Subcutaneous abdominal adipose tissue (tissue), 5 donors: ENCODE measurements around the gene HOXC11.

Experiments
- H3K27ac ChIP-seq: one replicate; pipeline ENCODE4 v1.7.0; 2013; ENCODE audit warnings: low read depth, mild to moderate bottlenecking, inconsistent platforms, low read length, moderate library complexity
- H3K27me3 ChIP-seq, 5 donors: one replicate each; pipeline ENCODE4 v1.7.0; 2013; ENCODE audit warnings: low read length in 5 of 5, inconsistent platforms in 1 of 5; ENCODE audit not compliant: control insufficient read depth in 5 of 5, insufficient read depth in 4 of 5
- H3K36me3 ChIP-seq, 5 donors: one replicate each; pipeline ENCODE4 v1.7.0; 2013; ENCODE audit warnings: low read length in 5 of 5; ENCODE audit not compliant: control insufficient read depth in 5 of 5, insufficient read depth in 5 of 5
- H3K4me1 ChIP-seq, 5 donors: one replicate each; pipeline ENCODE4 v1.7.0; 2013; ENCODE audit warnings: low read length in 5 of 5, mild to moderate bottlenecking in 3 of 5, moderate library complexity in 1 of 5; ENCODE audit not compliant: control insufficient read depth in 5 of 5, insufficient read depth in 5 of 5
- H3K4me3 ChIP-seq, 5 donors: one replicate each; pipeline ENCODE4 v1.7.0; 2013; ENCODE audit warnings: low read length in 5 of 5, low read depth in 1 of 5
- H3K9ac ChIP-seq, 5 donors: one replicate each; pipeline ENCODE4 v1.7.0; 2013; ENCODE audit warnings: low read length in 5 of 5, mild to moderate bottlenecking in 4 of 5, moderate library complexity in 3 of 5
- H3K9me3 ChIP-seq, 5 donors: one replicate each; pipeline ENCODE4 v1.7.0; 2013; ENCODE audit warnings: low read length in 5 of 5; ENCODE audit not compliant: control insufficient read depth in 5 of 5
- donor health status: healthy.
- donor health status: healthy.
- donor health status: healthy.
- donor health status: healthy.
- donor health status: healthy.

The HOXC11 gene

DNA sequence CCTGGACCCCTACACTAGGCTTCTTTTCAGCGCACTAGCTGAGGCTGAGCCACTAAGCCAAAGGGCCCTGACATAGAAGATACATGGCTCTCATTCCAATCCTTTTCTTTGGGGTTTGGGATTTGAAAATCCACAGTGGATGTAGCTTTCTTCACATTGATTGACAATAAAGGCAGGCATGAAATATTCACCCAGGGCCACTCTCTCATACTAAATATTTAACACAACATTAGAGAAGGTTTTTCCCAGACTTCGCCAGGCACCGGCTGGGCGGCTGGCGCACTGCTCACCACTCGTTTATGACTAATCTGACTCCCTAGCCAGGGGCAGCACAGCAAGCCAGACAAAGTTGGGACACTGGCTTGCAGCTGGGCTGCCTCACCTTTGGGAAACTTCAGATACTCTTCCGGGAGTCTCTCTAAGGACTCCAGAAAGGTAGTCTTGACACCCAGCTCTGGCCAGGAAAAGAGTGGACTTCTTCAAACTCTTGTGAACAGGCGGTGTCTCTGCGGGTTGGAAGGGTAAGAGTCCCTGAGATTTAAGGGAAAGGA is 699 bp upstream of the HOXC11 start:
- H3K27ac ChIP-seq, result no peak overlapping the region
- H3K36me3 ChIP-seq, result no peaks in the 10 kb centered on the region
- H3K4me3 ChIP-seq, result no peak overlapping the region
- H3K9ac ChIP-seq, result no peak overlapping the region
- peaks cover 0 to 26% (median 25%) of the 10 kb centered on the region in 5 donors for H3K4me1 ChIP-seq
- peaks cover 0 to 4% (median 0%) of the 10 kb centered on the region in 5 donors for H3K9me3 ChIP-seq
- peaks cover 47 to 92% (median 75%) of the 10 kb centered on the region in 5 donors for H3K27me3 ChIP-seq

DNA sequence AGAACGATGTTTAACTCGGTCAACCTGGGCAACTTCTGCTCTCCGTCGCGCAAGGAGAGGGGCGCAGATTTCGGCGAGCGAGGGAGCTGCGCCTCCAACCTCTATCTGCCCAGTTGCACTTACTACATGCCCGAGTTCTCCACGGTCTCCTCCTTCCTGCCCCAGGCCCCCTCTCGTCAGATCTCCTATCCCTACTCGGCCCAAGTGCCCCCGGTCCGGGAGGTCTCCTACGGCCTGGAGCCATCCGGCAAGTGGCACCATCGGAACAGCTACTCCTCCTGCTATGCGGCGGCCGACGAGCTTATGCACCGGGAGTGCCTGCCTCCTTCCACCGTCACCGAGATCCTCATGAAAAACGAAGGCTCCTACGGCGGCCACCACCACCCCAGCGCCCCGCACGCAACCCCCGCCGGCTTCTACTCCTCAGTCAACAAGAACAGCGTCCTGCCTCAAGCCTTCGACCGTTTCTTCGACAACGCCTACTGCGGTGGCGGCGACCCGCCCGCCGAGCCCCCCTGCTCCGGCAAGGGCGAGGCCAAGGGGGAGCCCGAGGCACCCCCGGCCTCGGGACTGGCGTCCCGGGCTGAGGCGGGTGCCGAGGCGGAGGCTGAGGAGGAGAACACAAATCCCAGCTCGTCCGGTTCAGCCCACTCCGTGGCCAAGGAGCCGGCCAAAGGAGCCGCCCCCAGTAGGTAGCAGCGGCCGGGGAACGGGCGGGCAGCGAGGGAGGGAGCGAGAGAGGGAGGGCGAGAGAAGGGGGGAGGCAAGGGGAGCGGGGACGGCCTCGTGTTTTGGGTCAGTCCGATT is 513 bp downstream of the HOXC11 start:
- Histone ChIP-seq H3K27me3 (peaks cover 52 to 90% (median 73%) of the 10 kb centered on the region in 5 donors), H3K4me3 (peak overlapping the region; percentile 19 to 59 (median 39)), H3K9me3 (peaks cover 0 to 4% (median 0%) of the 10 kb centered on the region in 5 donors), H3K36me3 (no peaks in the 10 kb centered on the region), H3K4me1 (peaks cover 0 to 26% (median 25%) of the 10 kb centered on the region in 5 donors), H3K27ac (no peak overlapping the region), H3K9ac (no peak overlapping the region)

DNA sequence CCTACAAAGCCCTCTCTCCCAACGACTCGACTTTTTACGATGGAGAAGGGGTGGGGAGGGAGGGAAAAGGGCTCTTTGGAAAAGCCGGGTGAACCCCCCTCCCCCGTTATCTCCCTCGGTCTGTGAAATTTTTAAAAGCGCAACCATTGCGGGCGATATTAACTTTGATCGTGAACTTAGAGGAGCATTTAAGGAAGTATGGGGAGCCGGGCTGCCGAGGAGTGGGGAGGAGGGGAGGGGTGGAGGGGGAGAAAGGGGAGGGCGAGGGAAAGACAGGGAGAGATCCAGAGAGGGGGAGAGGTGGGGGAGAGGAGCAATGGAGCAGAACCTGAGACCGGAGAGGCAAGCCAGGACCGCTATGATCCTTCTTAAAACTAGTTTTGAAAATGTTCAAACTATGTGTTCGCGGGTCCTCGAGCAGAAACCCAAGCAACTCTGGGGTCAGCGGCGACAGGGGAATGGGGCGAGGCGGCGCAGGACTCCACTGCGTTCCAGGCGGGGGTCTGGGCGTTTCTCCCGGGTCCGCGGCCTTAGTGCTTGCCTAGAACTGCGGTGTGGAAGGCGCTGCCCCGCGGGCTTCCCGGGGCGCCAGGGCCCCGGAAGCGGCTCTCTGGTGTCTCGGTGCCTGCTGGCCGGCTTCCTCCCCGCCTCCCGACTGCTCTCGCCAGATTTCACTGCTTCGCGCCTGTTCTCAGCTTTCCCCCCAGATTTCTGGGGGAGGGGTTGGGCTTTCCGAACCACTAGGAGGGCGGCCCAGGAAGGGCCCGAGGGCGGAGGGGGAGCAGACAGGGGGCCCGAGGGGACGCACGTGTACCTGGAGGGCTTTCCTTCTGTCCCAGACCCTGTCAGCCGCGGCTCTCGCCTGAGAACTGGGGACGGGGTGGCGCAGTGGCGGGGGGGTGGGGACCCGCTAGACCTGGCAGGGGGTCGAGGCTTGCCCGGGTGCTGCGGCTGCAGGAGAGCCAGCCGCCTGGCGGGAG is 1.4 kb downstream of the HOXC11 start, which contains the start of gene HOTAIR:
HOTAIR (minus strand) TSS at position 871 of the 980 bp plus-strand sequence.
- no peak within 1 kb of the TSS for H3K27ac ChIP-seq
- peaks cover 0 to 4% (median 0%) of the 10 kb centered on the region in 5 donors for H3K9me3 ChIP-seq
- no peaks in the 10 kb centered on the region for H3K36me3 ChIP-seq
- H3K9ac ChIP-seq, result peak within 1 kb of the TSS in 1 of 5 donors; percentile 59
- H3K27me3 ChIP-seq, result peaks cover 46 to 90% (median 71%) of the 10 kb centered on the region in 5 donors
- peak within 1 kb of the TSS; percentile 39 to 66 (median 59) for H3K4me3 ChIP-seq
- peaks cover 0 to 26% (median 25%) of the 10 kb centered on the region in 5 donors for H3K4me1 ChIP-seq

DNA sequence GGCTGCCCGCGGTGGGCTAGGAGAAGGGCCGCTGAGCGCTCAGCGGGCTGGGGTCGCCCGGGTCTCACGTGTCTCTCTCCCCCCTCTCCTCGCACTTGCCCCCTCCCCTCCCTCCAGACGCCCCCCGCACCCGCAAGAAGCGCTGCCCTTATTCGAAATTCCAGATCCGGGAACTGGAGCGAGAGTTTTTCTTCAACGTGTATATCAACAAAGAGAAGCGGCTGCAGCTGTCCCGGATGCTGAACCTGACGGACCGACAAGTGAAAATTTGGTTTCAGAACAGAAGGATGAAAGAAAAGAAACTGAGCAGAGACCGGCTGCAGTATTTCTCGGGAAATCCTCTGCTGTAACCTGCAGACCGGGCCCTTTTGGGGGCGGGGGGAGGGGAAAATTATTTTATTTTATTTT is 2.1 kb downstream of the HOXC11 start:
- H3K9ac ChIP-seq, result no peak overlapping the region
- H3K27me3 ChIP-seq, result peaks cover 39 to 88% (median 70%) of the 10 kb centered on the region in 5 donors
- H3K36me3 ChIP-seq, result no peaks in the 10 kb centered on the region
- no peak overlapping the region for H3K27ac ChIP-seq
- H3K9me3 ChIP-seq, result peaks cover 0 to 4% (median 0%) of the 10 kb centered on the region in 5 donors
- peaks cover 0 to 26% (median 25%) of the 10 kb centered on the region in 5 donors for H3K4me1 ChIP-seq
- H3K4me3 ChIP-seq, result peak overlapping the region in 3 of 5 donors; percentile 39 to 66 (median 60)

DNA sequence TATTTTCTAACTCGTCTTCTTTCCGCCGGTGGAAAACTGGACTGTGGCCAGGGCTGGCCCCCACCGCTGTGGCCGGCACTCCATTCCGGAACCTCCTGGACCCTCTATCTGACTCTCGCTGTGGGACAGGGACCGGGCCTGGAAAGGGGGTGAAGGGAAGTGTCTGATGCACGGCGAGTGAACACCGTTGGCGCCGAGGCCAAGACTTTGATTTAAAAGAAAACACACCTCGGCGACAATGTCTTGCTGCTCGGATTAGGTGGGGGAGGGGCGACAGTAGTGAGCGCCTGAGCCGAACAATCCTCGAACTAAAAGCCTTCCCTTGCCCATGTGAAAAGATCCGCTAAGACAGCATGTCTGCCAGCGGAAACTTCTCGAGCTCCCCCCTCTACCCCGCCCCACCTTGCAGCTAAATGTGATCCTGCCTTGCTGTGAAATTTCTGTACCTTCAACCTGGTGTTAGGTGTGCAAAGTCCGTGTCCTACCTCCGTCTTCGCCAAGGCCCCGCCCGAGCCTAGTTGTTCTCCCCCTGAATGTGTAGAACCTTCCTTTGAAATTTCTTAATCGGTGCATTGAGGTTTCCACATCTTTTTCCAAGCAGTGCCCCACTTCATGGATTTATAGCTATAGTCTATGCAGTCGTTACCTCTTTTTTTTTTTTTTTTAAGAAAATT is 2.7 kb downstream of the HOXC11 start:
- H3K36me3 ChIP-seq, result no peaks in the 10 kb centered on the region
- no peak overlapping the region for H3K9ac ChIP-seq
- peaks cover 0 to 26% (median 25%) of the 10 kb centered on the region in 5 donors for H3K4me1 ChIP-seq
- no peak overlapping the region for H3K27ac ChIP-seq
- H3K4me3 ChIP-seq, result peak overlapping the region in 1 of 5 donors; percentile 66
- H3K9me3 ChIP-seq, result peaks cover 0 to 4% (median 0%) of the 10 kb centered on the region in 5 donors
- H3K27me3 ChIP-seq, result peaks cover 36 to 82% (median 68%) of the 10 kb centered on the region in 5 donors

DNA sequence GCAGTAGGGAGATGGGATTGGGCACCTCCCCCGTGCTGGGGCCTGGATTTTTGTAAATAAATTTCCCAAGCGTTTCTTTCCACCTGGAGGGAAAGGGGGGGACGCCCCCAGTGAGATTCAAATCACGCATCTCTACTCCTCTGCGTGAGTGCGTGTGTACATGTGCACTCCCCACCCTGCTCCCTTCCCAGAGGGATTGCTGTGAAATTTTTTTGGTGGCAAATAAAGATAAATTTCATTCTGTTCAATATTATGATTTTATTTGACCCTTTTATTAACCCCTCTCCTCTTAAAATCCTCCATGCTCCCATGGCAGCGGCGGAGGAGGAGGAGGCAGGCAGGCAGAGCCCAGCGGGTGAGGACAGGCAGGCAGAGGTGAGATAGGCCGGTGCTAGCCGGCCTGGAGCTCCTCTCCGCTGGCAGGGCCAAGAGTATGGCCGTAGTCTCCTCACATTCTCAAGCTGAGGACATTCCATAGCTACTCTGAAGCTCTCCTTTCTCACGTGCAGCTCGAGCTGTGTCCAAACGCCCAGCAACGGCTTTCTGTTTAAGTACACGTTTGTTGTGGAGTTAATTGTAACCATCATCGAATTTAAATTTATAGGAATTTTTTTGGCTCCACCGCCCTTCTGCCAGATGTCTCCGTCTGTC is 3.4 kb downstream of the HOXC11 start:
- Histone ChIP-seq H3K4me1 (peaks cover 0 to 26% (median 25%) of the 10 kb centered on the region in 5 donors), H3K4me3 (no peak overlapping the region), H3K27me3 (peaks cover 34 to 80% (median 61%) of the 10 kb centered on the region in 5 donors), H3K9ac (no peak overlapping the region), H3K36me3 (no peaks in the 10 kb centered on the region), H3K9me3 (peaks cover 0 to 4% (median 0%) of the 10 kb centered on the region in 5 donors), H3K27ac (no peak overlapping the region)

DNA sequence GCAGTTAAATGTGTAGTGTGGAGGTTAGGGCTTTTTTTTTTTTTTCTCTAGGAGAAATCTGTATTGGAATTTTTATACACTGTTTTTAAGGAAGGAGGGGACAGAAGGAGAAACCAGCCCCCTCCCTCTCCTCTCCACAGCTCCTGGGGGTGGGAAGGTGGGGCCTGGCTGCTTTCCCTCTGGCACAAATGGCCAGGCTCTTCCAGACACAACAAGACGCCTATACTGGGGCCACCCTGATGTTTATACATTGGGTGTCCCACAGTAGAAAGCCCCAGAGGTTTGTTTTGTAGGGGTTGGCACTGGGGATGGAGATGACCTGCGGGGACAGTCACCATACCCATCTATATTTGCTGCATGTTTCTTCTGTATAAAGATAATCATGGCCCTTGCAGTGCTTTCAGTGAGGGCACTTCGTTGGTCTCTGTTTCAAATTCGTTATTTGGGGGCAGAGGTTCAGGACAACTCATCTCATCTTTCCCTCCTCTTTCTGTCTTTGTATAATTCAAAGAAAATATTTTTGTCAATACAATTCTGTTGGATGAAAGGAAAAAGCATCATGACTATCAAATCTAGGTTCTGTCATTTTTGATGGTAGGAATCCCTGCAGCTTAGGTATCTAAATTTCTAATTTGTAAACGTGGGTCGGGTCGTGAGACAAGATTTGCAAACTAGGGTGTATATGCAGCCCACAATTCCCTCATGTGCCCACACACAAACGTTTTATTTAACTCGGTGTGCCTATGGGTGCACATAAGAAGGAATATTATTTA is 4.1 kb downstream of the HOXC11 start:
- Histone ChIP-seq H3K4me1 (peaks cover 0 to 26% (median 25%) of the 10 kb centered on the region in 5 donors), H3K36me3 (no peaks in the 10 kb centered on the region), H3K9ac (no peak overlapping the region), H3K27ac (no peak overlapping the region), H3K27me3 (peaks cover 29 to 78% (median 59%) of the 10 kb centered on the region in 5 donors), H3K4me3 (no peak overlapping the region), H3K9me3 (peaks cover 0 to 4% (median 0%) of the 10 kb centered on the region in 5 donors)

DNA sequence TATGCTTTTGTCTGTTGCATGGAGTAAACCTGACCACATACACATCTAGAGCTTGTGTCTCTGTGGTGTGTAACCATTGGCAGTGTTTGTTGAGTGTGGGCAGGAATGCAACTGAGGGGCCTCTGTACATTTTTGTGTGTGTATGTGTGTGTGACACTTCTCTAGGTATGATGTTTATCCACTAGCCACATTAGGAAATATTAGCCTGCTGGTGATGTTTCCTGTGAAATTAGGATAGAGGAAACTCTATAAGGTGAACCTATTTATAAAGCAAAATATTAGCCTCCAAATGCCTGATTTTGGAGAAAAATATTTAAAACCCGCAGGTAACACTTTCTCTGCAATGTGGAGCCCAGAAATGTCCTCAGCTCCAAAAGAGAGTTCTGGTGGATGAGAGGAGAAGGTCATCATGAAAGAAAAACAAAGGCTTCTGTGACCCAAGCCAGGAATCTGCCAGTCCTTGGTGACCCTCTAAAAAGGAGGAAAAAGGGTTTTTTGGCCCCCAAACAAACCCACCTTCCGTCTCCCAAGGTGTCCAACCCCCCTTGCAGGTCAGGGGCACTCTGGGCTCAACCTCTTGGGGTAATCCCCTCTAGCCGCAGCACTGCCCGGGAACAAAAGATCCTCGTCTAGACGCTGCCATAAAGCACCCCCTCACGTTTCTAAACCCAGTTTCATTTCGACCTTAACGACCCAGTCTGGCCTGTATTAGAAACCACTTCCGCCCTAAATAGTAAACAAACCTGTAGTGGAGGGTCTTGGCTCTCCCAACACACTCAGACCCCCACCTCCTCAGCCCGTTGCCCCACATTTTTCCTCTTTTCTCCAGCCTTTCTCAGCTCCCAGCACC is 4.9 kb downstream of the HOXC11 start:
- Histone ChIP-seq H3K36me3 (no peaks in the 10 kb centered on the region), H3K9me3 (peaks cover 0 to 4% (median 0%) of the 10 kb centered on the region in 5 donors), H3K27ac (no peak overlapping the region), H3K4me3 (no peak overlapping the region), H3K9ac (no peak overlapping the region), H3K27me3 (peaks cover 21 to 78% (median 56%) of the 10 kb centered on the region in 5 donors), H3K4me1 (peaks cover 0 to 26% (median 24%) of the 10 kb centered on the region in 5 donors)
